ACC112 (cell line): ENCODE data around the gene DNAAF9.

Source experiments
- H2AFZ ChIP-seq: fragments of 200-600 bp; sonication (generic); one replicate; pipeline ENCODE4 v1.6.0; 2017; ENCODE audit warnings: antibody characterized with exemption, low read length; ENCODE audit not compliant: unreplicated experiment
- H3K27ac ChIP-seq: fragments of 200-600 bp; sonication (generic); 2 replicates; pipeline ENCODE4 v1.5.1; 2014; ENCODE audit warnings: low read depth, mild to moderate bottlenecking, antibody characterized with exemption, low read length, moderate library complexity
- H3K27me3 ChIP-seq: fragments of 200-600 bp; sonication (generic); 2 replicates; pipeline ENCODE4 v1.6.1; 2014; ENCODE audit warnings: mild to moderate bottlenecking, antibody characterized with exemption, low read length, moderate library complexity, mixed read lengths; ENCODE audit not compliant: insufficient read depth
- H3K36me3 ChIP-seq: fragments of 200-600 bp; sonication (generic); 2 replicates; pipeline ENCODE4 v1.6.1; 2016; ENCODE audit warnings: mild to moderate bottlenecking, antibody characterized with exemption, low read length, moderate library complexity, mixed read lengths; ENCODE audit not compliant: insufficient read depth
- H3K4me1 ChIP-seq: fragments of 200-600 bp; sonication (generic); one replicate; pipeline ENCODE4 v1.6.1; 2016; ENCODE audit warnings: low read length, mixed read lengths; ENCODE audit not compliant: insufficient read depth, unreplicated experiment, control insufficient read depth
- H3K4me3 ChIP-seq: fragments of 200-600 bp; sonication (generic); 2 replicates; pipeline ENCODE4 v1.5.1; 2014; ENCODE audit warnings: mild to moderate bottlenecking, low read depth, low read length
- H3K79me2 ChIP-seq: fragments of 200-600 bp; sonication (generic); one replicate; pipeline ENCODE4 v1.6.0; 2016; ENCODE audit warnings: low read length; ENCODE audit not compliant: control insufficient read depth, unreplicated experiment, insufficient read depth

DNAAF9 gene

GRCh38 chr20:3398681-3399252, 8.7 kb downstream of the DNAAF9 start:
- peaks cover 56% of the 10 kb centered on the region for H3K79me2 ChIP-seq
- H3K36me3 ChIP-seq: no peaks in the 10 kb centered on the region
- H3K4me1 ChIP-seq: peaks cover 11% of the 10 kb centered on the region
- no peaks in the 10 kb centered on the region for H3K27me3 ChIP-seq
- no peak overlapping the region for H2AFZ ChIP-seq
- H3K27ac ChIP-seq: no peak overlapping the region
- H3K4me3 ChIP-seq: no peak overlapping the region

- Histone ChIP-seq H3K27ac (no peak overlapping the region), H3K79me2 (peaks cover 43% of the 10 kb centered on the region), H3K36me3 (no peaks in the 10 kb centered on the region), H2AFZ (no peak overlapping the region), H3K27me3 (no peaks in the 10 kb centered on the region), H3K4me3 (no peak overlapping the region), H3K4me1 (peaks cover 11% of the 10 kb centered on the region)
These were observed 11.0 kb downstream of the DNAAF9 start for GRCh38 chr20:3396492-3396891.

- peaks cover 40% of the 10 kb centered on the region for H3K79me2 ChIP-seq
- no peak overlapping the region for H2AFZ ChIP-seq
- no peak overlapping the region for H3K4me3 ChIP-seq
- no peaks in the 10 kb centered on the region for H3K4me1 ChIP-seq
- H3K27me3 ChIP-seq: no peaks in the 10 kb centered on the region
- H3K27ac ChIP-seq: no peak overlapping the region
- 0 out of 2 replicates have a peak, but pooled peaks cover 5% of the 10 kb centered on the region for H3K36me3 ChIP-seq
These were observed 14.7 kb downstream of the DNAAF9 start for GRCh38 chr20:3392756-3393155.

GRCh38 chr20:3390759-3391425, 16.6 kb downstream of the DNAAF9 start:
- Histone ChIP-seq H3K36me3 (0 out of 2 replicates have a peak, but pooled peaks cover 5% of the 10 kb centered on the region), H3K79me2 (peaks cover 45% of the 10 kb centered on the region), H3K27me3 (no peaks in the 10 kb centered on the region), H3K27ac (no peak overlapping the region), H3K4me1 (no peaks in the 10 kb centered on the region), H2AFZ (no peak overlapping the region), H3K4me3 (no peak overlapping the region)

GRCh38 chr20:3383878-3384495, 23.5 kb downstream of the DNAAF9 start:
- Histone ChIP-seq H3K36me3 (0 out of 2 replicates have a peak, but pooled peaks cover 5% of the 10 kb centered on the region), H3K4me3 (no peak overlapping the region), H3K27me3 (no peaks in the 10 kb centered on the region), H3K79me2 (peaks cover 32% of the 10 kb centered on the region), H3K4me1 (no peaks in the 10 kb centered on the region), H2AFZ (no peak overlapping the region), H3K27ac (no peak overlapping the region)

GRCh38 chr20:3382836-3383235, 24.6 kb downstream of the DNAAF9 start:
- Histone ChIP-seq H3K36me3 (no peaks in the 10 kb centered on the region), H3K27ac (no peak overlapping the region), H3K4me3 (no peak overlapping the region), H3K27me3 (no peaks in the 10 kb centered on the region), H3K79me2 (peaks cover 25% of the 10 kb centered on the region), H3K4me1 (no peaks in the 10 kb centered on the region), H2AFZ (no peak overlapping the region)

- H3K27ac ChIP-seq: no peak overlapping the region
- no peak overlapping the region for H3K4me3 ChIP-seq
- H3K79me2 ChIP-seq: peaks cover 5% of the 10 kb centered on the region
- no peaks in the 10 kb centered on the region for H3K27me3 ChIP-seq
- no peaks in the 10 kb centered on the region; the same call in 1 of the 2 replicates for H3K36me3 ChIP-seq
- H3K4me1 ChIP-seq: no peaks in the 10 kb centered on the region
- no peak overlapping the region for H2AFZ ChIP-seq
These were observed 27.0 kb downstream of the DNAAF9 start for GRCh38 chr20:3380228-3381070.

- Histone ChIP-seq H3K27ac (no peak overlapping the region), H3K79me2 (no peaks in the 10 kb centered on the region)
These were observed 29.3 kb downstream of the DNAAF9 start for GRCh38 chr20:3378138-3378537.

GRCh38 chr20:3377644-3378043, 29.8 kb downstream of the DNAAF9 start:
- H3K27ac ChIP-seq: no peak overlapping the region
- no peak overlapping the region for H2AFZ ChIP-seq
- peaks cover 22% of the 10 kb centered on the region for H3K36me3 ChIP-seq

More at GRCh38 chr20:3378138-3378537, 29.3 kb downstream of the DNAAF9 start:
- no peaks in the 10 kb centered on the region for H3K27me3 ChIP-seq
- H2AFZ ChIP-seq: no peak overlapping the region
- no peaks in the 10 kb centered on the region for H3K4me1 ChIP-seq
- H3K4me3 ChIP-seq: no peak overlapping the region
- H3K36me3 ChIP-seq: peaks cover 19% of the 10 kb centered on the region

GRCh38 chr20:3374296-3374695, 33.2 kb downstream of the DNAAF9 start:
- H3K27ac ChIP-seq: no peak overlapping the region
- H3K27me3 ChIP-seq: no peaks in the 10 kb centered on the region
- no peak overlapping the region for H2AFZ ChIP-seq
- H3K4me3 ChIP-seq: no peak overlapping the region
- no peaks in the 10 kb centered on the region for H3K79me2 ChIP-seq
- H3K4me1 ChIP-seq: no peaks in the 10 kb centered on the region
- peaks cover 34% of the 10 kb centered on the region for H3K36me3 ChIP-seq

More at GRCh38 chr20:3377644-3378043, 29.8 kb downstream of the DNAAF9 start:
- H3K27me3 ChIP-seq: no peaks in the 10 kb centered on the region
- no peak overlapping the region for H3K4me3 ChIP-seq
- H3K79me2 ChIP-seq: no peaks in the 10 kb centered on the region
- H3K4me1 ChIP-seq: no peaks in the 10 kb centered on the region
